ENCODE data around the gene CDH13.

CDH13 gene

DNA sequence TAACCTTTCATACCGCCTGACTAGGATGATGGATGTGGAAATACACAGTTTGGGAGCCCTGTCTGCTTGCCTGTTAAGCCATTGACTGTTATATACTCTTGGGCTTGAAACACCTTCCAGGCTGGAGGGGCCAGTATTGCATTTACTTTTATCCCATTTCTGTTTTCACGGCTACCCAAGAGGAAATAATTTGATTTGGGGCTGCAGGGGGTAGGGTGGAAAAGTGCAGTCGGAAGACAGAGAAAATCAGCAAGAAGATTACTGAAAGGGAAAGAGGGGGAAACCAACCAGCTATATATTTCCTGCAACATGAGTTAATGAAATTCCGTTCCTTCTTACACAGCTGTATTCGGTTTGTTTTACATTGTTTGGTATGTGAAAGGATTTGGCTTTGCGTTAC is 202.5 kb downstream of the CDH13 start:
- no peak overlapping the region for H3K4me2 ChIP-seq (ENCODE audit: low read length)
- no peaks in the 10 kb centered on the region for H3K9me2 ChIP-seq (replicated peaks; ENCODE audit: control insufficient read depth, low read length)
- no peaks in the 10 kb centered on the region for H3K79me2 ChIP-seq (ENCODE audit: control insufficient read depth, low read length)
- no peaks in the 10 kb centered on the region for H4K20me1 ChIP-seq (ENCODE audit: control insufficient read depth, insufficient read depth, low read depth, low read length)
- H3K4me1 ChIP-seq (ENCODE audit: control insufficient read depth, low read length), result no peaks in the 10 kb centered on the region
- H3K9me3 ChIP-seq (ENCODE audit: control insufficient read depth, insufficient read depth, low read length), result no peaks in the 10 kb centered on the region
- H3K4me3 ChIP-seq (ENCODE audit: low read length), result no peak overlapping the region
- H3K27ac ChIP-seq (ENCODE audit: low read depth, low read length), result no peak overlapping the region
- no peaks in the 10 kb centered on the region for H3K27me3 ChIP-seq (ENCODE audit: control insufficient read depth, low read length)
- no peaks in the 10 kb centered on the region for H3K36me3 ChIP-seq (ENCODE audit: control insufficient read depth, low read length)
- H3F3A ChIP-seq (ENCODE audit: control insufficient read depth, insufficient read depth), result no peaks in the 10 kb centered on the region
- no peak for TF ChIP-seq EZH2phosphoT487 (IDR thresholded peaks at IDR 0.05; ENCODE audit: borderline replicate concordance, low read length)
- TF ChIP-seq, protein P1, sequence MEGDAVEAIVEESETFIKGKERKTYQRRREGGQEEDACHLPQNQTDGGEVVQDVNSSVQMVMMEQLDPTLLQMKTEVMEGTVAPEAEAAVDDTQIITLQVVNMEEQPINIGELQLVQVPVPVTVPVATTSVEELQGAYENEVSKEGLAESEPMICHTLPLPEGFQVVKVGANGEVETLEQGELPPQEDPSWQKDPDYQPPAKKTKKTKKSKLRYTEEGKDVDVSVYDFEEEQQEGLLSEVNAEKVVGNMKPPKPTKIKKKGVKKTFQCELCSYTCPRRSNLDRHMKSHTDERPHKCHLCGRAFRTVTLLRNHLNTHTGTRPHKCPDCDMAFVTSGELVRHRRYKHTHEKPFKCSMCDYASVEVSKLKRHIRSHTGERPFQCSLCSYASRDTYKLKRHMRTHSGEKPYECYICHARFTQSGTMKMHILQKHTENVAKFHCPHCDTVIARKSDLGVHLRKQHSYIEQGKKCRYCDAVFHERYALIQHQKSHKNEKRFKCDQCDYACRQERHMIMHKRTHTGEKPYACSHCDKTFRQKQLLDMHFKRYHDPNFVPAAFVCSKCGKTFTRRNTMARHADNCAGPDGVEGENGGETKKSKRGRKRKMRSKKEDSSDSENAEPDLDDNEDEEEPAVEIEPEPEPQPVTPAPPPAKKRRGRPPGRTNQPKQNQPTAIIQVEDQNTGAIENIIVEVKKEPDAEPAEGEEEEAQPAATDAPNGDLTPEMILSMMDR (IDR thresholded peaks at IDR 0.05; ENCODE audit: low read depth, low read length, poor library complexity, severe bottlenecking), result no peak

DNA sequence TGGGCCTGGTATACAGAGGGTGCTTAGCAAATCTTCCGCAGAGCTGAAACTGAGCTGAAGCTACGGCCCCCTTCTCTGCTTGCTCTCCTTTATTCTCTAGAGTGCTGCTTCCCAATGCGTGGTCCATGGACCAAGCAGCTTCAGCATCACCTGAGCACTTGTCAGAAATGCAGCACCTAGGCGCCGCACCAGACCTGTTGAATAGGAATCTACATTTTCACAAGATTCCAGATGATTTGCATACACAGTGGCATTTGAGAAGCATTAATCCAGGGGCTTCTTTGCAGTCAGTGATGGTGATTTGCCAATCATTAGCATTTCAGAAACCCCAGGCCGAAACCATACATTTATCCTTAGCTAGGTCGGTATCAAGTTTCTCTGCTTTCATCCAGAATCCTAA is 204.2 kb downstream of the CDH13 start:
- H3F3A ChIP-seq (ENCODE audit: control insufficient read depth, insufficient read depth), result no peaks in the 10 kb centered on the region
- no peak for TF ChIP-seq EZH2phosphoT487 (IDR thresholded peaks at IDR 0.05; ENCODE audit: borderline replicate concordance, low read length)
- TF ChIP-seq, protein P1 (IDR thresholded peaks at IDR 0.05; ENCODE audit: low read depth, low read length, poor library complexity, severe bottlenecking), result no peak
- H3K4me1 ChIP-seq (ENCODE audit: control insufficient read depth, low read length), result no peaks in the 10 kb centered on the region
- H3K9me3 ChIP-seq (ENCODE audit: control insufficient read depth, insufficient read depth, low read length), result no peaks in the 10 kb centered on the region
- no peaks in the 10 kb centered on the region for H3K36me3 ChIP-seq (ENCODE audit: control insufficient read depth, low read length)
- H3K4me2 ChIP-seq (ENCODE audit: low read length), result no peak overlapping the region
- no peaks in the 10 kb centered on the region for H3K9me2 ChIP-seq (replicated peaks; ENCODE audit: control insufficient read depth, low read length)
- H4K20me1 ChIP-seq (ENCODE audit: control insufficient read depth, insufficient read depth, low read depth, low read length), result no peaks in the 10 kb centered on the region
- no peak overlapping the region for H3K4me3 ChIP-seq (ENCODE audit: low read length)
- no peaks in the 10 kb centered on the region for H3K79me2 ChIP-seq (ENCODE audit: control insufficient read depth, low read length)
- no peak overlapping the region for H3K27ac ChIP-seq (ENCODE audit: low read depth, low read length)
- no peaks in the 10 kb centered on the region for H3K27me3 ChIP-seq (ENCODE audit: control insufficient read depth, low read length)

DNA sequence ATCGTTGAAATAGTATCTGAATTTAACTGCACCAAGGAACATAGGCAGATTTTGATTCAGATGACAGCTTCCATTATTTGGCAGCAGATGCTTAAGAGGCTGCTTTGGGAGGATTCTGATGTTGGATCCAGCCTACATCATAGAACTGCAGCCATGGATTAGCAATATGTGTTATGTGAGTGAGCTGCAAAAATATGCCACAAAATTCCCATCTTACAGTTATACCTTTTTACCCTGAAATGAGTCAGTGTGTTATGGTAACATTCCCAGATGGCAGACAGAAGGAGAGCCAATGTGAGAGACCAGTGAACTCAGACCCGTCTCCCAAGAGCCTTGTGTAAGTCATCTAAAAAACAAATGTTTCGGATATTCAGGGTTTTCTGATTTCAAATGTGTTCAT is 206.1 kb downstream of the CDH13 start:
- Histone ChIP-seq H3K4me3 (ENCODE audit: low read length) (no peak overlapping the region), H3K27me3 (ENCODE audit: control insufficient read depth, low read length) (no peaks in the 10 kb centered on the region), H3K4me1 (ENCODE audit: control insufficient read depth, low read length) (no peaks in the 10 kb centered on the region), H3F3A (ENCODE audit: control insufficient read depth, insufficient read depth) (no peaks in the 10 kb centered on the region), H3K79me2 (ENCODE audit: control insufficient read depth, low read length) (no peaks in the 10 kb centered on the region), H3K36me3 (ENCODE audit: control insufficient read depth, low read length) (no peaks in the 10 kb centered on the region), H3K9me3 (ENCODE audit: control insufficient read depth, insufficient read depth, low read length) (no peaks in the 10 kb centered on the region), H3K27ac (ENCODE audit: low read depth, low read length) (no peak overlapping the region), H3K4me2 (ENCODE audit: low read length) (no peak overlapping the region), H3K9me2 (replicated peaks; ENCODE audit: control insufficient read depth, low read length) (no peaks in the 10 kb centered on the region), H4K20me1 (ENCODE audit: control insufficient read depth, insufficient read depth, low read depth, low read length) (no peaks in the 10 kb centered on the region)
- TF ChIP-seq EZH2phosphoT487 (IDR thresholded peaks at IDR 0.05; ENCODE audit: borderline replicate concordance, low read length), result no peak
- TF ChIP-seq, protein P1 (IDR thresholded peaks at IDR 0.05; ENCODE audit: low read depth, low read length, poor library complexity, severe bottlenecking), result no peak

All from DOHH2 (cell line).